Pancreas (tissue), 10 donors: Measurements from ENCODE around the gene EPC1. TPM values are rescaled to one million over a fixed set of nuclear protein-coding genes. Genes with fewer than 3 reads are reported as not detected.
"Not testable (repeated sequence)": the region's sequence is repeated elsewhere in the genome, so short reads cannot be mapped to it uniquely, and the experiment has no call there.

Experiments used
- ATAC-seq, 4 donors: fragments of 200-7000 bp; cut with Tn5 transposase; one replicate each; pipeline versions ENCODE4 v1.8.0 to v1.9.1; 2020; ENCODE audit warnings: mild to moderate bottlenecking in 4 of 4, moderate library complexity in 4 of 4
- DNase-seq, 6 donors: peaks; one replicate each; pipeline ENCODE4 v3.0.0-alpha.2; 2020
- FAIRE-seq: peaks from 2 replicates; lab custom pipeline; 2012; peaks lifted over from hg19 to GRCh38; lab: Jason Lieb, UNC
- H3K27ac ChIP-seq, 4 donors: fragments of 200-600 bp; sonication (generic); 1 replicate in 3 of 4; 2 replicates in 1 of 4; pipeline versions ENCODE4 v1.5.0 to v1.8.0; 2020
- H3K27me3 ChIP-seq, 4 donors: fragments of 200-600 bp; one replicate each; pipeline ENCODE4 v1.8.0; 2021
- H3K36me3 ChIP-seq, 3 donors: fragments of 200-600 bp; sonication (generic) in 1 of 3; one replicate each; pipeline versions ENCODE4 v1.5.0 to v1.8.0; 2020 to 2021
- H3K4me1 ChIP-seq, 3 donors: fragments of 200-600 bp; one replicate each; pipeline ENCODE4 v1.8.0; 2021
- H3K4me3 ChIP-seq, 4 donors: fragments of 200-600 bp; sonication (generic) in 2 of 4; one replicate each; pipeline versions ENCODE4 v1.5.0 to v1.8.0; 2020 to 2021
- H3K9me3 ChIP-seq, 4 donors: fragments of 200-600 bp; one replicate each; pipeline ENCODE4 v1.8.0; 2021
- WGBS, 2 donors: extraction: QIAGEN DNeasy Blood & Tissue Kit; methylation state at CpG; one replicate each; pipeline ENCODE4 v1.1.7; 2013; 5-methylcytosine and 5-hydroxymethylcytosine counted together
- intact Hi-C, 3 donors: fragments of 100-400 bp; cut with DNase I; formaldehyde crosslinking; loops; one replicate each; pipeline versions ENCODE4 v1.11.1 to v1.14.2; 2022
- polyA plus RNA-seq, 2 donors: library from polyadenylated mRNA; stranded (reverse); fragments of 200-250 nt; gene quantifications; one replicate each; pipeline ENCODE4 v1.2.3, GENCODE V29; 2013
- total RNA-seq, 6 donors: library from RNA; stranded (reverse); fragmentation: NEBNext Ultra II Directional in 4 of 6; extraction: Animal tissue kit (Norgen Biotek cat#: 25700) in 4 of 6; gene quantifications; one replicate each; pipeline versions ENCODE4 v1.2.1 to v1.2.4, GENCODE V29; 2021 to 2023
- TF ChIP-seq, protein P1 (sequence below), 4 donors: fragments of 200-600 bp; sonication (generic) in 3 of 4; IDR thresholded peaks; one replicate each; pipeline versions ENCODE4 v1.5.0 to v1.8.0; 2021; ENCODE audit warnings: antibody characterized with exemption in 4 of 4
- donor health status: healthy with polysubstance abuse.
- donor health status: DM: no; HTN: no; CAD: no; lungs with moderate emphysema.
- donor health status: DM: no; HTN: no; CAD: no.
- donor health status: control.
- donor health status: control.
- donor health status: Bipolar disorder and iron deficiency.
- donor health status: DM: yes; HTN: yes; CAD: no.
- donor health status: DM: no; HTN: no; CAD: no.
- donor health status: DM: no; HTN: no; CAD: no.
- donor health status: DM: yes; HTN: yes; CAD: no.

Gene EPC1
- total and polyA plus RNA-seq, 8 donors, result 11.3 to 21.8 (median 16.4) TPM

- H3K4me1 ChIP-seq, result peaks cover 0 to 3% (median 2%) of the 10 kb centered on the region in 3 donors
- H3K4me3 ChIP-seq, result no peak overlapping the region
- H3K36me3 ChIP-seq, result no peaks in the 10 kb centered on the region
- TF ChIP-seq, protein P1, sequence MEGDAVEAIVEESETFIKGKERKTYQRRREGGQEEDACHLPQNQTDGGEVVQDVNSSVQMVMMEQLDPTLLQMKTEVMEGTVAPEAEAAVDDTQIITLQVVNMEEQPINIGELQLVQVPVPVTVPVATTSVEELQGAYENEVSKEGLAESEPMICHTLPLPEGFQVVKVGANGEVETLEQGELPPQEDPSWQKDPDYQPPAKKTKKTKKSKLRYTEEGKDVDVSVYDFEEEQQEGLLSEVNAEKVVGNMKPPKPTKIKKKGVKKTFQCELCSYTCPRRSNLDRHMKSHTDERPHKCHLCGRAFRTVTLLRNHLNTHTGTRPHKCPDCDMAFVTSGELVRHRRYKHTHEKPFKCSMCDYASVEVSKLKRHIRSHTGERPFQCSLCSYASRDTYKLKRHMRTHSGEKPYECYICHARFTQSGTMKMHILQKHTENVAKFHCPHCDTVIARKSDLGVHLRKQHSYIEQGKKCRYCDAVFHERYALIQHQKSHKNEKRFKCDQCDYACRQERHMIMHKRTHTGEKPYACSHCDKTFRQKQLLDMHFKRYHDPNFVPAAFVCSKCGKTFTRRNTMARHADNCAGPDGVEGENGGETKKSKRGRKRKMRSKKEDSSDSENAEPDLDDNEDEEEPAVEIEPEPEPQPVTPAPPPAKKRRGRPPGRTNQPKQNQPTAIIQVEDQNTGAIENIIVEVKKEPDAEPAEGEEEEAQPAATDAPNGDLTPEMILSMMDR (IDR thresholded peaks at IDR 0.05), result no peak
- H3K9me3 ChIP-seq, result no peaks in the 10 kb centered on the region
- FAIRE-seq (no peak), DNase-seq (no peak), ATAC-seq (peak in 1 of 4 donors; percentile 55)
- 44 to 55% methylated on average over 1 of the region's 1 CpG for WGBS, 2 donors
- H3K27me3 ChIP-seq, result no peaks in the 10 kb centered on the region
- no peak overlapping the region for H3K27ac ChIP-seq
- intact Hi-C loops, result no loop called here
Observed at GRCh38 chr10:32360241-32360640, 13.3 kb upstream of the EPC1 start.

DNA sequence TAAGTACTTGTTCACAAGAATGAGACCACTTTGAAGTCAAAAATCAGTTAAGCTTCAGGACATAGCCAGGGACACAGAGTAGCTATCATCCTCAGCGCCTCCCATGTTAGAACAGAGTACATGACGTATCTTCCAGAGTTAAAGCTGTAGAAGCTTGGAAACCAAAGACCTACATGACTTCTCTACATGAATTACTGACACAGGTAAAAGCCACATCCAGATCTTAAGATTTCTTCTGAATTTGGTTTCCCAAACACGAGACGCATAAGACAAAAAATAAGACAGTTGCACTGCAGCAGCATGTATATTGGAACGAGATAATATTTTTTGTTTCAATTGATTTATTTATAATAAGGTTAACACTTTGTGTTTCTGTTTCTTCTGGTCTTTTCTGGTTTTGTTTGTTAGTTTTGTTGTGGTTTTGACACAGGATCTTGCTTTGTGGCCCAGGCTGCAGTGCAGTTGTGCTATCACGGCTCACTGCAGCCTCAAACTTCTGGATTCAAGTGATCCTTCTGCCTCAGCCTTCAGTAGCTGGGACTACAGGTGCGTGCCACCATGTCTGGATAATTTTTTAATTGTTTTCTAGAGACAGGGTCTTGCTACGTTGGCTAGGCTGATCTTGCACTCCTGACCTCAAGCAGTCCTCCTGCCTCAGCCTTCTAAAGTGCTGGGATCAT, 10.2 kb upstream of the EPC1 start:
- TF ChIP-seq, protein P1 (IDR thresholded peaks at IDR 0.05), result no peak
- no peaks in the 10 kb centered on the region for H3K9me3 ChIP-seq
- intact Hi-C loops, result no loop called here
- H3K36me3 ChIP-seq, result no peaks in the 10 kb centered on the region
- H3K4me1 ChIP-seq, result peaks cover 8 to 12% (median 9%) of the 10 kb centered on the region in 3 donors
- DNase-seq (no peak), ATAC-seq (no peak), FAIRE-seq (no peak)
- H3K4me3 ChIP-seq, result no peak overlapping the region
- WGBS, 2 donors, result 90 to 92% methylated on average over 8 of the region's 8 CpGs
- H3K27me3 ChIP-seq, result no peaks in the 10 kb centered on the region
- no peak overlapping the region for H3K27ac ChIP-seq

GRCh38 chr10:32354690-32355089, 7.7 kb upstream of the EPC1 start:
- H3K4me3 ChIP-seq, ATAC-seq, FAIRE-seq, H3K36me3 ChIP-seq, DNase-seq, H3K9me3 ChIP-seq, H3K4me1 ChIP-seq, intact Hi-C loops, H3K27ac ChIP-seq, H3K27me3 ChIP-seq: not testable (repeated sequence)
- 39 to 98% methylated on average over 1 of the region's 1 CpG for WGBS, 2 donors

DNA sequence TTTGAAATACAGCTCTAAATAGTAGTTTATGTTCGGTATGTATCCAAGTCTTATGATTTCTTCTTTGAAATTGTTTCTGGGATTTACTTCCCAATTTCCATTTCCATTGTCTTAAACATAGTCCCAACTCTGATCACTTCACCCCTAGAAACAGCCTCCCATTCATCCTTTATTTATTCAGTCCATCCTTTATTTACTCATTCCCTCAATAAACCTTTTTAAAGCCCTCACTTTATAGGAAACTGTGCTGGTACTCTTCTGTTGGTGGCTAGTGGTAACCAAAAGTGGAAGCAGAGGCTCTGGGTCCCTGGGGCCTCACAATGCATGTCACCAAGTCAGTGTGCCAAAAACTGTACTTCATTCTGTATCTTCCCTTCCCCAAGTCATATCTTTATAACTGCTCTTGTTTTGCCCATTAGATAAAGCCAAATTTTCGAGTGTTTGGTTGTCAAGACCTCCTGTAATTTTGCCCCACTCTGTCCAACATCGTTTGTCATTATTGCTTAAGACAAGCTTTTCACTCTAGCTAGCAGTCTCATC, 3.9 kb upstream of the EPC1 start:
- Histone ChIP-seq H3K9me3 (no peaks in the 10 kb centered on the region), H3K4me1 (peaks cover 5 to 15% (median 13%) of the 10 kb centered on the region in 3 donors), H3K27ac (no peak overlapping the region), H3K36me3 (no peaks in the 10 kb centered on the region), H3K27me3 (no peaks in the 10 kb centered on the region), H3K4me3 (no peak overlapping the region)
- FAIRE-seq, result no peak
- TF ChIP-seq, protein P1 (IDR thresholded peaks at IDR 0.05), result no peak
- ATAC-seq, result no peak
- intact Hi-C loops, result no loop called here
- no peak for DNase-seq
- 85 to 89% methylated on average over 3 of the region's 3 CpGs for WGBS, 2 donors

DNA sequence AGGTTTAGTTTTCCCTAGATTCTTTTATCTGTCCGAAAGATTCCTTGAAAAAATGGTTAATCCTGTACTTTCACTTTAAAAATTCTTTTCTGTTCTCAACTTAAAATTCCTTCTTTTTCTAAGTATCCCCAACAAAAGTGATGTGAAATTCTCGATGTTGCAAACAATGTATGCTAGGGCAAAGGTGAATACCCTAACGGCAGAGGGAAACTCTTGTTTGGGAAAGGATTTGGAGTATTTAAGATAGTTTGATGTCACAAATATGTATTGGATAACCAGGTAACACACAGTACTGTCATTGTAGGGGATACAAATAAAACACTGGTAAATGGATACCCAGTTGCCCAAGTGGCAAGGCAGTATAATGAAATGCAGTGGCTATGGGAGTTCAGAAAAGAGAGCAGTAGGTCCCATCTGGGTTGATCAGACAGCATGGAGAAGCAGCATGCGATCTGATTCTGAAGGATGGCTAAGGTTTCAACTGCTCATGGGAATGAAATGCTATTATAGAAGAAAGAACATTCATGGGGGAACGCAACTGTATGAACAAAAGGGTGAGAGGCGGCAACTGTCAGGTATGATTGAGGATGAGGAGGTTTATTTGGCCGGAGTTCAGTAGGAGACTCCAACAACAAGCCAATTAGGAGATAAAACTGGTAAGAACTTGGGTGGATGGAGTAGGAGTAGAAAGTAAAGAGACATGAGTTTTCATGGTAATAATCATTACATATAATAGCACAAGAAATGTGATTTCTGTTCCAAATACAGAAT, 3.2 kb upstream of the EPC1 start:
- DNase-seq, result no peak
- Histone ChIP-seq H3K4me1 (peaks cover 5 to 16% (median 13%) of the 10 kb centered on the region in 3 donors), H3K4me3 (no peak overlapping the region), H3K27ac (no peak overlapping the region), H3K9me3 (no peaks in the 10 kb centered on the region), H3K36me3 (no peaks in the 10 kb centered on the region), H3K27me3 (no peaks in the 10 kb centered on the region)
- intact Hi-C loops, result loop anchor here in 1 of 3 donors (5.0 kb wide), 1 partner anchor 93 kb away; no protein-coding TSS in a partner anchor
- no peak for FAIRE-seq
- WGBS, 2 donors, result 85 to 86% methylated on average over 7 of the region's 7 CpGs
- no peak for ATAC-seq
- TF ChIP-seq, protein P1 (IDR thresholded peaks at IDR 0.05), result no peak
